Keratinocyte (primary cell): ENCODE results near the gene LDLRAD4. TPM values are rescaled to one million over a fixed set of nuclear protein-coding genes. Genes with fewer than 3 reads are reported as not detected.

Experiments
- DNase-seq: peaks from one replicate; pipeline ENCODE4 v3.0.0-alpha.2; 2011; ENCODE audit warnings: low read depth, missing footprints, low spot score
- FAIRE-seq: peaks from 2 replicates; lab custom pipeline; 2011; peaks lifted over from hg19 to GRCh38; lab: Jason Lieb, UNC
- H2AFZ ChIP-seq: 2 replicates; pipeline ENCODE4 v1.6.0; 2012; ENCODE audit warnings: low read length, control low read depth, inconsistent platforms; ENCODE audit not compliant: control insufficient read depth
- H3K27ac ChIP-seq: 2 replicates; pipeline ENCODE4 v1.5.1; 2011; ENCODE audit warnings: low read length; ENCODE audit not compliant: control insufficient read depth, insufficient read depth
- H3K27me3 ChIP-seq: 3 replicates; pipeline ENCODE4 v1.6.0; 2011; ENCODE audit warnings: low read length; ENCODE audit not compliant: control insufficient read depth, insufficient read depth; ENCODE audit errors: extremely low read depth
- H3K36me3 ChIP-seq, 2 experiments: 2 replicates in 1 of 2; 3 replicates in 1 of 2; pipeline ENCODE4 v1.5.1; 2011; ENCODE audit warnings: low read length in 2 of 2, mild to moderate bottlenecking in 1 of 2; ENCODE audit not compliant: control insufficient read depth in 2 of 2, insufficient read depth in 2 of 2; ENCODE audit errors: extremely low read depth in 1 of 2
- H3K4me1 ChIP-seq: 3 replicates; pipeline ENCODE4 v1.5.1; 2011; ENCODE audit warnings: low read length; ENCODE audit not compliant: control insufficient read depth, insufficient read depth; ENCODE audit errors: extremely low read depth
- H3K4me2 ChIP-seq: 3 replicates; pipeline ENCODE4 v1.6.0; 2011; ENCODE audit warnings: low read depth, low read length; ENCODE audit not compliant: control insufficient read depth, insufficient read depth; ENCODE audit errors: extremely low read depth
- H3K4me3 ChIP-seq, 3 experiments: fragments of 200-600 bp in 1 of 3; sonication (generic) in 1 of 3; 2 replicates in 2 of 3; 3 replicates in 1 of 3; pipeline ENCODE4 v1.5.1; 2011 to 2016; ENCODE audit warnings: low read length in 3 of 3, mild to moderate bottlenecking in 3 of 3, control low read depth in 2 of 3, inconsistent platforms in 1 of 3, low read depth in 1 of 3, mixed read lengths in 1 of 3, mixed run types in 1 of 3, moderate library complexity in 1 of 3; ENCODE audit not compliant: control insufficient read depth in 2 of 3, insufficient read depth in 2 of 3; ENCODE audit errors: extremely low read depth in 1 of 3
- H3K79me2 ChIP-seq: 2 replicates; pipeline ENCODE4 v1.6.0; 2012; ENCODE audit warnings: low read length; ENCODE audit not compliant: control insufficient read depth, insufficient read depth
- H3K9ac ChIP-seq: 3 replicates; pipeline ENCODE4 v1.6.0; 2011; ENCODE audit warnings: low read length; ENCODE audit not compliant: control insufficient read depth, insufficient read depth; ENCODE audit errors: extremely low read depth
- H3K9me1 ChIP-seq: 3 replicates; pipeline ENCODE4 v1.6.0; 2011; ENCODE audit warnings: low read length; ENCODE audit not compliant: control insufficient read depth, insufficient read depth; ENCODE audit errors: extremely low read depth
- H3K9me3 ChIP-seq: 2 replicates; pipeline ENCODE4 v1.5.1; 2012; ENCODE audit warnings: low read depth, low read length; ENCODE audit not compliant: control insufficient read depth
- H4K20me1 ChIP-seq: 3 replicates; pipeline ENCODE4 v1.6.0; 2011; ENCODE audit warnings: low read length; ENCODE audit not compliant: control insufficient read depth, insufficient read depth; ENCODE audit errors: extremely low read depth
- CTCF ChIP-seq, 3 experiments: IDR thresholded peaks in 1 of 3; conservative IDR thresholded peaks in 1 of 3; optimal IDR thresholded peaks in 1 of 3; 2 replicates in 2 of 3; 3 replicates in 1 of 3; pipeline versions ENCODE3 to v1.5.1; 2011; ENCODE audit warnings: low read length in 3 of 3, mild to moderate bottlenecking in 3 of 3, moderate library complexity in 2 of 3, control low read depth in 1 of 3, inconsistent platforms in 1 of 3; ENCODE audit not compliant: insufficient read depth in 2 of 3; ENCODE audit errors: extremely low read depth in 1 of 3
- EZH2 ChIP-seq: IDR thresholded peaks from one replicate; pipeline ENCODE4 v1.6.1; 2012; ENCODE audit warnings: inconsistent platforms, mild to moderate bottlenecking, low read length, moderate library complexity
- dilution Hi-C: fragments of 300-500 bp; cut with MboI; formaldehyde crosslinking; loops from one replicate; pipeline ENCODE4 v1.7.0; 2020; ENCODE audit warnings: low sequenced_read_pairs; ENCODE audit not compliant: extremely low pct_ligation_motif_present
- polyA plus RNA-seq, 5 experiments: library from polyadenylated mRNA; depleted of rRNA in 3 of 5; stranded (reverse) in 3 of 5; stranded (forward) in 1 of 5; unstranded in 1 of 5; fragments of >200 nt; gene quantifications; 1 replicate in 1 of 5; 2 replicates in 3 of 5; 3 replicates in 1 of 5; pipeline versions ENCODE4 v1.2.1 to v1.2.3, GENCODE V29; 2011 to 2012; ENCODE audit warnings: missing spikeins in 2 of 5, low read depth in 1 of 5, low replicate concordance in 1 of 5

Gene LDLRAD4
- polyA plus RNA-seq, 1 donor (not counting 4 experiments of a cell fraction or from before 2014, with no cell fraction given), result not detected

GRCh38 chr18:13642440-13642827, 423.9 kb downstream of the LDLRAD4 start:
- no peak overlapping the region for H3K27ac ChIP-seq
- DNase-seq (no peak), FAIRE-seq (no peak)
- H3K79me2 ChIP-seq, result no peaks in the 10 kb centered on the region
- no peaks in the 10 kb centered on the region for H3K36me3 ChIP-seq
- peaks cover 20% of the 10 kb centered on the region for H3K27me3 ChIP-seq
- no peaks in the 10 kb centered on the region for H3K9me3 ChIP-seq
- no peak overlapping the region for H3K9ac ChIP-seq
- H3K4me2 ChIP-seq, result no peak overlapping the region
- dilution Hi-C loops, result loop anchor here (25.0 kb wide), 1 partner anchor 430 kb away; the partner anchor contains the start of gene LDLRAD4
- H2AFZ ChIP-seq, result no peak overlapping the region
- no peaks in the 10 kb centered on the region for H3K9me1 ChIP-seq
- no peak for TF ChIP-seq CTCF (optimal IDR thresholded peaks at IDR 0.05 in 1 of 3, IDR thresholded peaks at IDR 0.05 in 1 of 3, conservative IDR thresholded peaks at IDR 0.05 in 1 of 3; ENCODE audit: extremely low read depth in 1 of 3, insufficient read depth in 2 of 3, low read length in 3 of 3)
- no peak for TF ChIP-seq EZH2
- no peaks in the 10 kb centered on the region for H4K20me1 ChIP-seq
- H3K4me1 ChIP-seq, result peaks cover 2% of the 10 kb centered on the region
- H3K4me3 ChIP-seq, result no peak overlapping the region

- TF ChIP-seq CTCF (optimal IDR thresholded peaks at IDR 0.05 in 1 of 3, IDR thresholded peaks at IDR 0.05 in 1 of 3, conservative IDR thresholded peaks at IDR 0.05 in 1 of 3; ENCODE audit: extremely low read depth in 1 of 3, insufficient read depth in 2 of 3, low read length in 3 of 3) (no peak), EZH2 (no peak)
These were observed 424.7 kb downstream of the LDLRAD4 start for GRCh38 chr18:13643261-13643751.

More at GRCh38 chr18:13643261-13643751, 424.7 kb downstream of the LDLRAD4 start:
- H3K9me3 ChIP-seq, result no peaks in the 10 kb centered on the region
- H3K9me1 ChIP-seq, result no peaks in the 10 kb centered on the region
- FAIRE-seq, result no peak
- H3K9ac ChIP-seq, result no peak overlapping the region
- H3K4me2 ChIP-seq, result no peak overlapping the region
- no peaks in the 10 kb centered on the region for H4K20me1 ChIP-seq
- dilution Hi-C loops, result loop anchor here (25.0 kb wide), 1 partner anchor 431 kb away; the partner anchor contains the start of gene LDLRAD4
- no peak overlapping the region for H2AFZ ChIP-seq
- peaks cover 2% of the 10 kb centered on the region for H3K4me1 ChIP-seq
- H3K36me3 ChIP-seq, result no peaks in the 10 kb centered on the region
- no peak overlapping the region for H3K27ac ChIP-seq
- H3K79me2 ChIP-seq, result no peaks in the 10 kb centered on the region
- H3K27me3 ChIP-seq, result peaks cover 20% of the 10 kb centered on the region
- no peak for DNase-seq
- no peak overlapping the region for H3K4me3 ChIP-seq
